Measurements from ENCODE around the gene GALNT2. TPM values are rescaled to one million over a fixed set of nuclear protein-coding genes. Genes with fewer than 3 reads are reported as not detected.

The GALNT2 gene
- total and polyA plus RNA-seq, 4 donors: 47.5 to 182 (median 114) TPM

- H3K9me3 ChIP-seq (ENCODE audit: control insufficient read depth in 4 of 4, low read length in 3 of 4): no peaks in the 10 kb centered on the region
- no peak overlapping the region for H3K9ac ChIP-seq (ENCODE audit: low read depth in 1 of 2, low read length in 2 of 2)
- H3K27me3 ChIP-seq (ENCODE audit: control insufficient read depth in 4 of 4, insufficient read depth in 4 of 4, low read length in 3 of 4): no peaks in the 10 kb centered on the region
- peaks cover 0 to 4% (median 1%) of the 10 kb centered on the region in 4 donors for H3K36me3 ChIP-seq (ENCODE audit: control insufficient read depth in 4 of 4, insufficient read depth in 3 of 4, low read depth in 1 of 4, low read length in 3 of 4)
- WGBS: 76% methylated on average over 7 of the region's 7 CpGs
- no peak for TF ChIP-seq RXRA (IDR thresholded peaks at IDR 0.05)
- TF ChIP-seq HNF4A (conservative IDR thresholded peaks at IDR 0.05): no peak
- no peak for TF ChIP-seq RAD21 (IDR thresholded peaks at IDR 0.05)
- TF ChIP-seq HNF4G (IDR thresholded peaks at IDR 0.05): no peak
- TF ChIP-seq ATF3 (IDR thresholded peaks at IDR 0.05): no peak
- no peak for TF ChIP-seq GABPA (IDR thresholded peaks at IDR 0.05 in 1 of 2, conservative IDR thresholded peaks at IDR 0.05 in 1 of 2)
- peaks cover 2 to 17% (median 15%) of the 10 kb centered on the region in 4 donors for H3K4me1 ChIP-seq (ENCODE audit: control insufficient read depth in 4 of 4, insufficient read depth in 4 of 4, low read length in 3 of 4)
- no peak overlapping the region for H3K27ac ChIP-seq (ENCODE audit: low read depth in 1 of 2, low read length in 2 of 2)
- no peak for DNase-seq (ENCODE audit: low spot score)
- H3K4me3 ChIP-seq (ENCODE audit: low read depth in 1 of 3, low read length in 3 of 3): no peak overlapping the region
These were observed 145.4 kb downstream of the GALNT2 start for GRCh38 chr1:230212405-230212936.

DNA sequence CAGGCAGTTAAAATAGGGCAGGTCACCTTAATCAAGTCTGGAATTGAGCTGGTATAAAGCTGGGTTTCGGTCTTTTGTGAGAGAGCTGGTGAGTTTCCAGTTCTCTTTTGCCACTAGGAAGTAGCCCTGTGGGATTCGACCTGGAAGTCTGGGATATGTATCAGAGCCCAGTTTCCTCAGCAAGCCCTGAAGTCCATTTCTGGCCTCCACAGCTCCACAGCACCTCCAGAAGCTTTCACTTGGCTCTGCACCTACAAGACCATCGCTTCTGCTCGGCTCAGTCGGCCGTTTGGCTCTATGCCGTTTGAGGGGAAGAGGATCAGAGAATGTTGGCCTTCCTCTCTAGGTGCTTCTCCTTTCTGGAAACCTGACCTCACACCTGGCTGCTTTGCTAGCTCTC, 148.0 kb downstream of the GALNT2 start:
- DNase-seq (ENCODE audit: low spot score): peak; percentile 47
- H3K27ac ChIP-seq (ENCODE audit: low read depth in 1 of 2, low read length in 2 of 2): peak overlapping the region; percentile 5 to 29
- no peak overlapping the region for H3K9ac ChIP-seq (ENCODE audit: low read depth in 1 of 2, low read length in 2 of 2)
- peak; percentile 42 for TF ChIP-seq CTCF (IDR thresholded peaks at IDR 0.05; ENCODE audit: low read depth, low read length, missing input control)
- no peak for TF ChIP-seq HNF4G (IDR thresholded peaks at IDR 0.05)
- peak; percentile 79 to 87 for TF ChIP-seq RAD21 (IDR thresholded peaks at IDR 0.05)
- no peak for TF ChIP-seq REST (IDR thresholded peaks at IDR 0.05)
- no peak for TF ChIP-seq HNF4A (conservative IDR thresholded peaks at IDR 0.05)
- H3K4me3 ChIP-seq (ENCODE audit: low read depth in 1 of 3, low read length in 3 of 3): no peak overlapping the region
- peaks cover 0 to 2% (median 0%) of the 10 kb centered on the region in 4 donors for H3K36me3 ChIP-seq (ENCODE audit: control insufficient read depth in 4 of 4, insufficient read depth in 3 of 4, low read depth in 1 of 4, low read length in 3 of 4)
- no peaks in the 10 kb centered on the region for H3K9me3 ChIP-seq (ENCODE audit: control insufficient read depth in 4 of 4, low read length in 3 of 4)
- peaks cover 2 to 15% (median 12%) of the 10 kb centered on the region in 4 donors for H3K4me1 ChIP-seq (ENCODE audit: control insufficient read depth in 4 of 4, insufficient read depth in 4 of 4, low read length in 3 of 4)
- no peaks in the 10 kb centered on the region for H3K27me3 ChIP-seq (ENCODE audit: control insufficient read depth in 4 of 4, insufficient read depth in 4 of 4, low read length in 3 of 4)
- WGBS: 24% methylated on average over 7 of the region's 7 CpGs

- Histone ChIP-seq H3K9me3 (ENCODE audit: control insufficient read depth in 4 of 4, low read length in 3 of 4) (no peaks in the 10 kb centered on the region), H3K27ac (ENCODE audit: low read depth in 1 of 2, low read length in 2 of 2) (peak overlapping the region in 1 of 2 donors; percentile 7), H3K4me1 (ENCODE audit: control insufficient read depth in 4 of 4, insufficient read depth in 4 of 4, low read length in 3 of 4) (peaks cover 5 to 12% (median 12%) of the 10 kb centered on the region in 4 donors), H3K27me3 (ENCODE audit: control insufficient read depth in 4 of 4, insufficient read depth in 4 of 4, low read length in 3 of 4) (no peaks in the 10 kb centered on the region), H3K36me3 (ENCODE audit: control insufficient read depth in 4 of 4, insufficient read depth in 3 of 4, low read depth in 1 of 4, low read length in 3 of 4) (peaks cover 0 to 2% (median 0%) of the 10 kb centered on the region in 4 donors), H3K9ac (ENCODE audit: low read depth in 1 of 2, low read length in 2 of 2) (peak overlapping the region in 1 of 2 donors; percentile 14), H3K4me3 (ENCODE audit: low read depth in 1 of 3, low read length in 3 of 3) (no peak overlapping the region)
- 80% methylated on average over 1 of the region's 1 CpG for WGBS
- no peak for DNase-seq (ENCODE audit: low spot score)
- no peak for TF ChIP-seq CTCF (IDR thresholded peaks at IDR 0.05; ENCODE audit: low read depth, low read length, missing input control)
- no peak for TF ChIP-seq JUND (IDR thresholded peaks at IDR 0.05)
- TF ChIP-seq MAX (IDR thresholded peaks at IDR 0.05): no peak
- no peak for TF ChIP-seq HNF4A (conservative IDR thresholded peaks at IDR 0.05)
- no peak for TF ChIP-seq REST (IDR thresholded peaks at IDR 0.05)
- no peak for TF ChIP-seq TAF1 (conservative IDR thresholded peaks at IDR 0.05)
- no peak for TF ChIP-seq RAD21 (IDR thresholded peaks at IDR 0.05)
- no peak for TF ChIP-seq FOXA1 (IDR thresholded peaks at IDR 0.05)
- TF ChIP-seq FOXA2 (IDR thresholded peaks at IDR 0.05): no peak
- TF ChIP-seq RXRA (IDR thresholded peaks at IDR 0.05): no peak
- no peak for TF ChIP-seq ATF3 (IDR thresholded peaks at IDR 0.05)
These were observed 148.5 kb downstream of the GALNT2 start for GRCh38 chr1:230215529-230215928.
